NT2/D1 (cell line): ENCODE results near the gene GTF2A2.

Experiments
- SUZ12 ChIP-seq: IDR thresholded peaks from 2 replicates; pipeline ENCODE4 v1.6.1; 2011; ENCODE audit not compliant: insufficient read length, insufficient read depth; ENCODE audit errors: extremely low read depth
- YY1 ChIP-seq: IDR thresholded peaks from 2 replicates; pipeline ENCODE4 v1.6.1; 2011; ENCODE audit not compliant: insufficient read length, insufficient read depth

GRCh38 chr15:59616379-59616778 is 40.9 kb downstream of the GTF2A2 start:
- TF ChIP-seq YY1 (no peak), SUZ12 (no peak)
